Keratinocyte (primary cell): Measurements from ENCODE around the gene IFNA7. TPM values are rescaled to one million over a fixed set of nuclear protein-coding genes. Genes with fewer than 3 reads are reported as not detected.

Experiments used
- DNase-seq: peaks from one replicate; pipeline ENCODE4 v3.0.0-alpha.2; 2011; ENCODE audit warnings: low read depth, missing footprints, low spot score
- FAIRE-seq: peaks from 2 replicates; lab custom pipeline; 2011; peaks lifted over from hg19 to GRCh38; lab: Jason Lieb, UNC
- H2AFZ ChIP-seq: 2 replicates; pipeline ENCODE4 v1.6.0; 2012; ENCODE audit warnings: low read length, control low read depth, inconsistent platforms; ENCODE audit not compliant: control insufficient read depth
- H3K27ac ChIP-seq: 2 replicates; pipeline ENCODE4 v1.5.1; 2011; ENCODE audit warnings: low read length; ENCODE audit not compliant: control insufficient read depth, insufficient read depth
- H3K27me3 ChIP-seq: 3 replicates; pipeline ENCODE4 v1.6.0; 2011; ENCODE audit warnings: low read length; ENCODE audit not compliant: control insufficient read depth, insufficient read depth; ENCODE audit errors: extremely low read depth
- H3K36me3 ChIP-seq, 2 experiments: 2 replicates in 1 of 2; 3 replicates in 1 of 2; pipeline ENCODE4 v1.5.1; 2011; ENCODE audit warnings: low read length in 2 of 2, mild to moderate bottlenecking in 1 of 2; ENCODE audit not compliant: control insufficient read depth in 2 of 2, insufficient read depth in 2 of 2; ENCODE audit errors: extremely low read depth in 1 of 2
- H3K4me1 ChIP-seq: 3 replicates; pipeline ENCODE4 v1.5.1; 2011; ENCODE audit warnings: low read length; ENCODE audit not compliant: control insufficient read depth, insufficient read depth; ENCODE audit errors: extremely low read depth
- H3K4me2 ChIP-seq: 3 replicates; pipeline ENCODE4 v1.6.0; 2011; ENCODE audit warnings: low read depth, low read length; ENCODE audit not compliant: control insufficient read depth, insufficient read depth; ENCODE audit errors: extremely low read depth
- H3K4me3 ChIP-seq, 3 experiments: fragments of 200-600 bp in 1 of 3; sonication (generic) in 1 of 3; 2 replicates in 2 of 3; 3 replicates in 1 of 3; pipeline ENCODE4 v1.5.1; 2011 to 2016; ENCODE audit warnings: low read length in 3 of 3, mild to moderate bottlenecking in 3 of 3, control low read depth in 2 of 3, inconsistent platforms in 1 of 3, low read depth in 1 of 3, mixed read lengths in 1 of 3, mixed run types in 1 of 3, moderate library complexity in 1 of 3; ENCODE audit not compliant: control insufficient read depth in 2 of 3, insufficient read depth in 2 of 3; ENCODE audit errors: extremely low read depth in 1 of 3
- H3K79me2 ChIP-seq: 2 replicates; pipeline ENCODE4 v1.6.0; 2012; ENCODE audit warnings: low read length; ENCODE audit not compliant: control insufficient read depth, insufficient read depth
- H3K9ac ChIP-seq: 3 replicates; pipeline ENCODE4 v1.6.0; 2011; ENCODE audit warnings: low read length; ENCODE audit not compliant: control insufficient read depth, insufficient read depth; ENCODE audit errors: extremely low read depth
- H3K9me1 ChIP-seq: 3 replicates; pipeline ENCODE4 v1.6.0; 2011; ENCODE audit warnings: low read length; ENCODE audit not compliant: control insufficient read depth, insufficient read depth; ENCODE audit errors: extremely low read depth
- H3K9me3 ChIP-seq: 2 replicates; pipeline ENCODE4 v1.5.1; 2012; ENCODE audit warnings: low read depth, low read length; ENCODE audit not compliant: control insufficient read depth
- H4K20me1 ChIP-seq: 3 replicates; pipeline ENCODE4 v1.6.0; 2011; ENCODE audit warnings: low read length; ENCODE audit not compliant: control insufficient read depth, insufficient read depth; ENCODE audit errors: extremely low read depth
- EZH2 ChIP-seq: IDR thresholded peaks from one replicate; pipeline ENCODE4 v1.6.1; 2012; ENCODE audit warnings: inconsistent platforms, mild to moderate bottlenecking, low read length, moderate library complexity
- dilution Hi-C: fragments of 300-500 bp; cut with MboI; formaldehyde crosslinking; loops from one replicate; pipeline ENCODE4 v1.7.0; 2020; ENCODE audit warnings: low sequenced_read_pairs; ENCODE audit not compliant: extremely low pct_ligation_motif_present
- polyA plus RNA-seq, 5 experiments: library from polyadenylated mRNA; depleted of rRNA in 3 of 5; stranded (reverse) in 3 of 5; stranded (forward) in 1 of 5; unstranded in 1 of 5; fragments of >200 nt; gene quantifications; 1 replicate in 1 of 5; 2 replicates in 3 of 5; 3 replicates in 1 of 5; pipeline versions ENCODE4 v1.2.1 to v1.2.3, GENCODE V29; 2011 to 2012; ENCODE audit warnings: missing spikeins in 2 of 5, low read depth in 1 of 5, low replicate concordance in 1 of 5
- small RNA-seq, 3 experiments: library from RNA; depleted of rRNA; stranded (forward); fragments of <200 nt; gene quantifications; one replicate each; pipeline ENCODE3, GENCODE V24; 2012; ENCODE audit warnings: low read depth in 3 of 3, low replicate concordance in 1 of 3; ENCODE audit not compliant: insufficient read length in 3 of 3
- TF ChIP-seq, protein P1 (sequence below), 3 experiments: IDR thresholded peaks in 1 of 3; conservative IDR thresholded peaks in 1 of 3; optimal IDR thresholded peaks in 1 of 3; 2 replicates in 2 of 3; 3 replicates in 1 of 3; pipeline versions ENCODE3 to v1.5.1; 2011; ENCODE audit warnings: low read length in 3 of 3, mild to moderate bottlenecking in 3 of 3, moderate library complexity in 2 of 3, control low read depth in 1 of 3, inconsistent platforms in 1 of 3; ENCODE audit not compliant: insufficient read depth in 2 of 3; ENCODE audit errors: extremely low read depth in 1 of 3

The IFNA7 gene
- polyA plus RNA-seq, 1 donor (not counting 4 experiments of a cell fraction or from before 2014, with no cell fraction given) = not detected

DNA sequence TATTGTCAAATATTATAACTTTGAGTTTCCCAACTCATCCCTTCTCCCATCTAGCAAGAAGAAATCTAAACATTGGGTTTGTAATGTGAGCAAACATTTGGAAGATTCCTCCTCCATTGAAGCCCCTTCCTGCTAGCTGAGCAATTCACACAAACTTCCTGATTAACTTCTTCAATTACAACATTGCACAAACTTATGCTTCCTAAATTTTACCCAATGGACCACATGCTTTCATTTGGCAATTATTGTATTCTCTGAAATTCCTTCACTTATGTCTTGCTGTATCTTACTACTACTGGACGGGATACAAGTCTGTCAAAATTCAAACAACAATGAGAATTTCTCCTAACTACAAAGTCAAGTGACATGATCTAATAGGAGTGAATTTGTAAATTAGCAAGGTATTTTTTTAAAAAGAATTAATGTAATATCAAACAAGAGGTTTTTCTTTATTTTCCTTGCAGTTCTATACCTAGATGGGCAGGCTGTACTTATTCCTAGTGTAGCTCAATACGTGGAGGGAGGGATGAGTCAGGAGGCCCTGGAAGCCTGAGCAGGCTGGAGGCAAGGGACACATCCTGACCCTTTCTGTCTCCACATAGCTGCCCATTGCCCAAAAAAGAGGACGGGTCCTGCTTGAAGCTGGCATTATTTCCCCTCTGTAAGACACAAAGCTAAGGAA lies 48.5 kb downstream of the IFNA7 start:
- H3K9me1 ChIP-seq = no peaks in the 10 kb centered on the region
- no peak overlapping the region for H2AFZ ChIP-seq
- H3K4me2 ChIP-seq = no peak overlapping the region
- no peak for TF ChIP-seq EZH2
- TF ChIP-seq, protein P1, sequence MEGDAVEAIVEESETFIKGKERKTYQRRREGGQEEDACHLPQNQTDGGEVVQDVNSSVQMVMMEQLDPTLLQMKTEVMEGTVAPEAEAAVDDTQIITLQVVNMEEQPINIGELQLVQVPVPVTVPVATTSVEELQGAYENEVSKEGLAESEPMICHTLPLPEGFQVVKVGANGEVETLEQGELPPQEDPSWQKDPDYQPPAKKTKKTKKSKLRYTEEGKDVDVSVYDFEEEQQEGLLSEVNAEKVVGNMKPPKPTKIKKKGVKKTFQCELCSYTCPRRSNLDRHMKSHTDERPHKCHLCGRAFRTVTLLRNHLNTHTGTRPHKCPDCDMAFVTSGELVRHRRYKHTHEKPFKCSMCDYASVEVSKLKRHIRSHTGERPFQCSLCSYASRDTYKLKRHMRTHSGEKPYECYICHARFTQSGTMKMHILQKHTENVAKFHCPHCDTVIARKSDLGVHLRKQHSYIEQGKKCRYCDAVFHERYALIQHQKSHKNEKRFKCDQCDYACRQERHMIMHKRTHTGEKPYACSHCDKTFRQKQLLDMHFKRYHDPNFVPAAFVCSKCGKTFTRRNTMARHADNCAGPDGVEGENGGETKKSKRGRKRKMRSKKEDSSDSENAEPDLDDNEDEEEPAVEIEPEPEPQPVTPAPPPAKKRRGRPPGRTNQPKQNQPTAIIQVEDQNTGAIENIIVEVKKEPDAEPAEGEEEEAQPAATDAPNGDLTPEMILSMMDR (optimal IDR thresholded peaks at IDR 0.05 in 1 of 3, IDR thresholded peaks at IDR 0.05 in 1 of 3, conservative IDR thresholded peaks at IDR 0.05 in 1 of 3; ENCODE audit: extremely low read depth in 1 of 3, insufficient read depth in 2 of 3, low read length in 3 of 3) = no peak
- no peak overlapping the region for H3K9ac ChIP-seq
- no peaks in the 10 kb centered on the region for H3K36me3 ChIP-seq
- no peak overlapping the region for H3K27ac ChIP-seq
- no peak for DNase-seq
- H4K20me1 ChIP-seq = no peaks in the 10 kb centered on the region
- H3K4me3 ChIP-seq = no peak overlapping the region
- dilution Hi-C loops = no loop called here
- H3K79me2 ChIP-seq = no peaks in the 10 kb centered on the region
- peaks cover 4% of the 10 kb centered on the region for H3K27me3 ChIP-seq
- no peaks in the 10 kb centered on the region for H3K4me1 ChIP-seq
- no peak for FAIRE-seq
- no peaks in the 10 kb centered on the region for H3K9me3 ChIP-seq

Small RNAs within 50 kb of the gene (small RNA-seq; reads per million reads assigned to genes)
- 0 reads per million in 3 experiments for gene RF00019

Other genes starting within 250 kb of the IFNA7 start
- 7.3 to 10.4 TPM (median 9.4 TPM) in 3 replicates for gene HACD4, start 170.6 kb downstream of the IFNA7 start, polyA plus RNA-seq
- gene IFNB1, start 124.3 kb downstream of the IFNA7 start, polyA plus RNA-seq = 0.07 TPM in 1 of 3 replicates, not detected in the others
- gene IFNW1, start 60.4 kb downstream of the IFNA7 start, polyA plus RNA-seq = not detected in 3 replicates
- not detected in 3 replicates for gene IFNA21, start 35.5 kb downstream of the IFNA7 start, polyA plus RNA-seq
- gene IFNA4, start 14.6 kb downstream of the IFNA7 start, polyA plus RNA-seq = not detected in 3 replicates
- not detected in 3 replicates for gene IFNA10, start 4.9 kb upstream of the IFNA7 start, polyA plus RNA-seq
- gene IFNA16, start 15.1 kb upstream of the IFNA7 start, polyA plus RNA-seq = not detected in 3 replicates
- not detected in 3 replicates for gene IFNA17, start 26.0 kb upstream of the IFNA7 start, polyA plus RNA-seq
- gene IFNA14, start 37.8 kb upstream of the IFNA7 start, polyA plus RNA-seq = not detected in 3 replicates
- gene IFNA5, start 103.1 kb upstream of the IFNA7 start, polyA plus RNA-seq = not detected in 3 replicates
- 13.5 to 18.7 TPM (median 16.8 TPM) in 3 replicates for gene KLHL9, start 133.2 kb upstream of the IFNA7 start, polyA plus RNA-seq
- not detected in 3 replicates for gene IFNA6, start 148.7 kb upstream of the IFNA7 start, polyA plus RNA-seq
- gene IFNA13, start 165.9 kb upstream of the IFNA7 start, polyA plus RNA-seq = not detected in 3 replicates
- not detected in 3 replicates for gene IFNA2, start 183.2 kb upstream of the IFNA7 start, polyA plus RNA-seq
- gene IFNA8, start 206.9 kb upstream of the IFNA7 start, polyA plus RNA-seq = not detected in 3 replicates
- not detected in 3 replicates for gene IFNA1, start 238.2 kb upstream of the IFNA7 start, polyA plus RNA-seq